ENCODE measurements around the gene NPY2R. TPM values are rescaled to one million over a fixed set of nuclear protein-coding genes. Genes with fewer than 3 reads are reported as not detected.

The NPY2R gene
- total RNA-seq, 2 donors from 2014 or later = under 0.01 TPM; not detected in 1

DNA sequence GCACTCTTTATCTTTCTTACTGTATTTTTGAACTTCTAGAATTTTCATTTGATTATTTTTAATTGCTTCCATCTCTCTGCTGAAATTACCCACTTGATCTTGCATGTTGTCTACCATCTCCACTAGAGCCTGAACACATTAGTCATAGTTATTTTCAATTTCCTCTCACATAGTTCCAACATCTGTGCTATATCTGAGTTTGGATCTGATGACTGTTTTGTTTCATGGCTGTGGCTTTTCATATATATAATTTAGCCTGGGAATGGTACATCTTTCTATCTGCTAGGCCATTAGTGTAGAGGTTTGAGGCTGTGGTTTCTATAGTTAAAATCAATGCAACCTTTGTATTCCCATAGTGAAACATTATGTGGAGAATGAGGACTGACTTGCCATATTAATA, 33.2 kb downstream of the NPY2R start:
- TF ChIP-seq POLR2A (IDR thresholded peaks at IDR 0.05) = no peak
- no peak for TF ChIP-seq CTCF (IDR thresholded peaks at IDR 0.05)
- DNase-seq (no peak), ATAC-seq (no peak)
- H3K4me1 ChIP-seq = no peaks in the 10 kb centered on the region
- H3K27ac ChIP-seq = no peak overlapping the region
- no peak overlapping the region for H3K4me3 ChIP-seq
- intact Hi-C loops (cut with DNase I) = no loop called here
- H3K9me3 ChIP-seq = no peaks in the 10 kb centered on the region
- no peaks in the 10 kb centered on the region for H3K27me3 ChIP-seq
- H3K36me3 ChIP-seq (replicated peaks in 1 of 2; ENCODE audit: insufficient read depth in 1 of 2, low read depth in 2 of 2) = no peaks in the 10 kb centered on the region

DNA sequence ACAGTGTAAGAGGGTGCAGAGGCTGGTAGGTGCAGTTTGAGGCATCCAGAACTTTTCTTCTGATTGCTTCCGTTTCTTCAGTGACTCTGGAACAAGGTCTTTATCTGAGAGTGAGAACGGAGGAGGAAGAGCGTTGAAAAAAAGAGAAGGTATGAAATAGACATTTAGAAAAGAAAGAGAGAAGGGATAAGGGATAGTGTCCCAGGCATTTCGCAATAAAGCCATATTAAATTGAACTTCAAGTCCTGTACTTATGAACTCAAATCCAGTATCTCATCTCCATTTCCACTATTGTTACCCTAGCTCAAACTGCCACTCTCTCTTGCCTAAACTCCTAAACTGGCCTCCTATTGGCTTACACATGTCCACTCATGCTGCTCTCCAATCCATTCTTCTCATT, 36.7 kb downstream of the NPY2R start:
- no peak overlapping the region for H3K4me3 ChIP-seq
- no peaks in the 10 kb centered on the region for H3K36me3 ChIP-seq (replicated peaks in 1 of 2; ENCODE audit: insufficient read depth in 1 of 2, low read depth in 2 of 2)
- TF ChIP-seq POLR2A (IDR thresholded peaks at IDR 0.05) (no peak), CTCF (IDR thresholded peaks at IDR 0.05) (no peak)
- no peaks in the 10 kb centered on the region for H3K9me3 ChIP-seq
- intact Hi-C loops (cut with DNase I) = no loop called here
- H3K27ac ChIP-seq = no peak overlapping the region
- DNase-seq (no peak), ATAC-seq (no peak)
- H3K27me3 ChIP-seq = no peaks in the 10 kb centered on the region
- H3K4me1 ChIP-seq = no peaks in the 10 kb centered on the region
- 68 to 69% methylated on average over 4 of the region's 4 CpGs for WGBS, 2 donors

DNA sequence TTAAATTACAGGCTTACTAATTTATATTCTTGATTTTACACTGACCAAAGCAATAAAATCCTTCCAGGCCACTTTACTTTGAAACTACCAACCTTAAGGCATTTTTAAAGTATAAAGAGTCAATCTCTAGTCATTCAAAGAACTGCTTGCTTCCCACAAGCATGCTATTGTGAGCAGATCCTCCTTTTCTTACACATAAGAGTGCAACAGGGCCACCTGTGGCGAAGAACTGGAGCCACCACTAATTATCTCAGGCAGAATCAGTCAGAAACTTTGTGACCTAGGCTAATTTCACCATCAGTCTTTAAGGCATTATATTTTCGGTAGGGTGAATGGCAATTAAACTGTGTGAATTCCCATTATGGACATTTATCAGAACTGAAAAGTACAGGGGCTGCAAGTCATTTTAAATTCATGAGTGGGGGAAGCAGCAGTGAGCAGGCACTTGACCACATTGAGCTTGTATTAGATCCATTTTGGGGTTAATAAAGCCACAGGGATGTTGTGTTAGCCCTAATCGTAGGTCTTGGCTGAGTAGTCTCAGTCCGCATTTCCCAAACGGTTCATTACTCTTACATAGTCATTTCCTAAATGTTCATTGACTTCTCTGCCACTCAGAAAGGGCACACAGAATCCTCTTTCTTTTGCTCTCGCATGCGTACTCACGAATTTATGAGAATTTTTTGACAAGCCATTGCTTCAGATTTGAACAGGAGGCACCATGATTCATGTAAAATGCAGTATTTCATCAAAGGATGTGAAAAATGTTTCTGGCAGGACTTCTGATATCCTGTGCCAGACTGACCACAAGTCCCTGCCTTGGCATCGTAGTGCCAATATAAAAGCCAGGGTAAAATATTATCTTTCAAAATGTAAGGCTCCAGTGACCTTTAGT, 39.8 kb downstream of the NPY2R start:
- intact Hi-C loops (cut with DNase I) = no loop called here
- 62 to 65% methylated on average over 9 of the region's 9 CpGs for WGBS, 2 donors
- no peak for ATAC-seq

GRCh38 chr4:155249016-155249566, 40.7 kb downstream of the NPY2R start:
- Histone ChIP-seq H3K4me1 (no peaks in the 10 kb centered on the region), H3K4me3 (no peak overlapping the region), H3K27ac (no peak overlapping the region), H3K9me3 (no peaks in the 10 kb centered on the region), H3K27me3 (no peaks in the 10 kb centered on the region), H3K36me3 (replicated peaks in 1 of 2; ENCODE audit: insufficient read depth in 1 of 2, low read depth in 2 of 2) (no peaks in the 10 kb centered on the region)
- WGBS, 2 donors = 22 to 26% methylated on average over 8 of the region's 8 CpGs
- TF ChIP-seq CTCF (IDR thresholded peaks at IDR 0.05) (no peak), POLR2A (IDR thresholded peaks at IDR 0.05) (no peak)
- intact Hi-C loops (cut with DNase I) = no loop called here
- ATAC-seq (no peak), DNase-seq (no peak)

More for the DNA sequence above, 39.8 kb downstream of the NPY2R start:
- Histone ChIP-seq H3K27me3 (no peaks in the 10 kb centered on the region), H3K4me1 (no peaks in the 10 kb centered on the region), H3K4me3 (no peak overlapping the region), H3K9me3 (no peaks in the 10 kb centered on the region), H3K36me3 (replicated peaks in 1 of 2; ENCODE audit: insufficient read depth in 1 of 2, low read depth in 2 of 2) (no peaks in the 10 kb centered on the region), H3K27ac (no peak overlapping the region)
- DNase-seq = no peak
- TF ChIP-seq POLR2A (IDR thresholded peaks at IDR 0.05) (no peak), CTCF (IDR thresholded peaks at IDR 0.05) (no peak)

Data from body of pancreas (tissue), 4 donors.